Eye (tissue), 1 donor: Measurements from ENCODE around the gene GRM5.

Experiments
- DNase-seq: peaks from one replicate; pipeline ENCODE4 v3.0.0-alpha.2; 2015

The GRM5 gene

DNA sequence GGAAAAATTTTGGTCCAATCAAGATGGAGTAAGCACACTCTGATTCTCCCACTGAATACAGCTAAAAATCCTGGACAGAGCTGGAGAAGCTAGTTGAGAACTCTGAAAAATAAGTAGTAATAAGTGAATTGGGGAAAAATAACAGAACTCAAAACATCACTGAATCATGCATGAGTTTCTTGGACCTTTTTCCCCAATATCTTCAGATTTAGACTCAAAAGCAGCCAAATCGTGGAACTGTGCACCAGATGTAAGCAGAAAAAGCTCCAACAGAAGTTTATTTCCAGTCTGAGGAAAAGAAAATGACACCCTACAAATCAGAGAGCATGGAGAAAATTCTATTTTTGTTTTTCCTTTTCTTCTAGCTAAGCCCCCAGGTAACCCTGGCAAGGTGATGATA is 448.6 kb downstream of the GRM5 start:
- DNase-seq = no peak

DNA sequence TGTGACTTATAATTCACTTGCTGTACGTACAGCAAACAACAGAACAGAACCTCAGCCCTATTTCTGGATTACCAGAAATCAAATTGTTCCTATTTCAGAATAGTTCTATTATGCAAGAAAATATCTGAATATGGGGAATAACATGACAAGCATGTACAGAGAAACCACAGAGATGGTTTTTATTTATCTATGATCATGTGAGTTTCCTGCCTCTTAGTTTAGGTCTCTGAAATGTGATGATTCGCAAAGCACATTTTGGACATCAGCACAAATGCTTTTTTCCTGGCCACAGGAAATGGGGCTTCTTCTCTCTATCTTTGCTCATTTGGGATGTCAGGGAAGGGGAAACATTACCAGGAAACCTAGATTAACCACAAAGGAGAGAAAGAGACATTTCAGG is 461.5 kb downstream of the GRM5 start:
- no peak for DNase-seq

DNA sequence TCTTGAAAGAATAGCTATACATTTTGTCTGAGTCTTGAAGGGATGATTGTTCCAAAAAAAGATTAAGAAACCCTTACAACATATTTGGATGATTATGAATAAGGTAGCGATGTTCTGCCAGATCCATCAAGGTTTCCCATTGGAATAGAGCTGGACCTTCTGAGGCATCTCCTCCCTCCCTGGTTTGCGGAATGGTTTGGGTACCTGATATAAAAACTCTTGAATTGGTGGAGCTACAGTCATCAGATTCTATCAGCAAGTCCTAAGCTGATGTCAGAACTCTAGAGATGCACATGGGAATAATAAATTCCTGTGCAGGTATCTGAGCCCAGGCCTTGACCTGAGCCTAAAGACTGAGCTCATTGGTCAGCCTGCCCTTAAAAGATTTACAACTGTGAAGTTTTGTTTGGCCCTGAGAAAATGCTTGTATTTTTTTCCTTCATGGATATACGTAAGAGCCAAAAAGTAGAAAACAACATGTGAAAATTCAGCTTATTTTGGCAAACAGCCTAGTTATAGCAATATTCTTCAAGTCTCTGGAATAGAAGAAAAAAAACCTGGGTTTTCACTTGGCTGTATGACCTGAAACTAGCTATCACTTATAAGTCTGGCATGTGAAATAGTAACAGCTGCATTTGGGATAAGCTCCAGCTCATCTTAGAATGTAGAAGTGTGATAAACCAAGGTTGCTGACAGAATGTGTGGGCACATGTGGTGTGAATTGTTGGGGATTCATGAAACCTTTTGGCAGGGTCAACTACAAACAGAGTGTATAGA is 462.5 kb downstream of the GRM5 start:
- peak; percentile 48 for DNase-seq

DNA sequence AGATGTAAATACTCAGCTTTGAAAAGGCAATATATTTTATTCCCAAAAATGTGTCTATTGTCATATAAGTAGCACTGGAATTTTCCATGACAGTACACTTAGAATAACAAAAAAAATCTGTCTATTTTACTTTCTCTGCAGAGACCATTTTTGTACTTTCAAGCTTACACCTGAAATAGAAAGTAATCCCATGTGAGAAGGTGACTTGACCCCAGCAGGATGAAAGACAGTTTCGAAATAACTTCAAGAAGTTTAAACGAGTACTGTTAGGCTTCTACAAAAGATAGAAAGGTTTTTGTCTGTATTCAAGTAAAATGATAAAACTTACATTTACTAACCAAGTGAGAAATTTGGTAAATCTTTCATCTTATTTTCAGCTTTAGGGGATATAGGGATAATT is 468.4 kb downstream of the GRM5 start:
- no peak for DNase-seq

DNA sequence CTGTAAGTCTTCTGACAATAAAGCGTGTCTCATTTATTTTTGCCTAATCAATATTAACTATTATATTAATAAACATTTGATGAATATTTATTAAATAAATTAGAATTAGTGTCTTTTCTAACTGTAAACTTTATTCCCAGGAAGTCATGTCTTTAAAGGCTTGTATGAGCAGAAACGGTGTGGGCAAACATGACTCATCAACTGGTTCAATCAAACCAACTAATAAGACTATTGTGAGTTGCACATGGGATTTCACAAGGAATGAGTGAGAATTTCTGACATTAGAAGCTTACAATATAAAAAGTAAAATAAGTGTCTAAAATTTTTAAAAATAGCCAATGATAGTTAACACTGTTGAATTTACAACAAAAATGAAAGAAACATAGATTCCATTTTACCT is 469.0 kb downstream of the GRM5 start:
- DNase-seq = no peak

DNA sequence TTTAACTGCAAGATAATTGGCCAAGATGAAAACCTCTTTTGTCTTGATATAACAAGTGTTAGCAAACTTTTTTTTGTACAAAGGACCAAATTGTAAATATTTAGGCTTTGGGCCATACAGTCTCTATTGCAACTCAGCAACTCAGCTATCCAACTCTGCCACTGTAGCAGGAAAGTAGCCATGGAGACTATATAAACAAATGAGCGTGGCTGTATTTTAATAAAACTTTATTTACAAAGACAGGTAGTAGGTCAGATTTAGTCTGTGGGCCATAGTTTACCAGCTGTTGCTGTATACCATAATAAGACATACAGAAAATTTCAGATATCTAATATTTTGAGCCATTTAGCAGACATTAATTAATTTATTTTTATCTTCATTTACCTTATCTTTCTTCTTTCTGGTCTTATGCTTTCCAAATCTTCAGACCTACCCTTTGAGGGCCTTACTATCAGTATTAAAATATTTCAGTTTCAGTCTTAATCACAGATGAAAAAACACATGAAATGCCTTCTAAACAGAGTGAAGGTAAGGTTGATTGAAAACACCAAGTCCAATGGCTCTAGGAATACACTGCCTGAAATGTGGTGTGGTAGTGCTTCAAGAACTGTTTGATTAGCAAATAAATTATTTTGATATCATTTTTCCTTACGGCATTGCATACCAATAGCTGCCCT is 471.4 kb downstream of the GRM5 start:
- no peak for DNase-seq

DNA sequence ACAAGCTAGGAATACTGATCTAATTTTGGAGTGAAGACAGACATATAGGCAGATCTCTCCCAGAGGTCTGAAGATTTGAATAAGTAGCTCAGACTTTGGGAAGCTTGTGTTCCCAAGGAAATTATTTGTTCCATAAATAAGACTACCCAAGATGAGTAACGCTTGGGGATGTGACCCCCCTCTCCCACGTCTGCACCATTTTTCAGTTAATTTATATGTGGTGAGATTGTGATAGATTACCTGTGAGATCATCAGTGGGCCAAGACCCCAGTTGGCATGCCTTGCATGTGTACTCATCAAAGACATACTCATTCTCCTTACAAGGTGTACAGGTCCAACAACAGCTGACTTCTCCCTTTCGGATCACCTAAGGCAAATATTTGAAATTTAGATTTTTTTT is 475.4 kb downstream of the GRM5 start:
- no peak for DNase-seq

DNA sequence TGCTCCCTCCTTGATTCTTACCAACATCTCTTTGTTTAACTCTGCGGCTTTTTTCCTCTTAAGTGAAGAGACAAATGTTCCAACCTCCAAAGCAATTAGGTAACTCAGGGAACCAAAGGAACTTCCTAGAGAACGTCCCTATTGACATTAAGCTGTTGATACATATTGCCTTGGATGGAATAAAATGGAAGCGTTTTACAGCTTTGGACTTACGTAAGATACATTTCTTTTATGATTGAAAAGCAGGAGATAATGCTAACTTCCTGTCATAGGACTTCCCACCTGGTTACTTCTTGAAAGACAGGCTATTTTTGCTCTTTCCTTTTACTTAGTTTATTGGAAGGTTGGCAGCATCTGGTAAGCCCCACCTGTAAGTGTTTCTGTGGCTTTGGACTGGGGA is 482.5 kb downstream of the GRM5 start:
- no peak for DNase-seq

DNA sequence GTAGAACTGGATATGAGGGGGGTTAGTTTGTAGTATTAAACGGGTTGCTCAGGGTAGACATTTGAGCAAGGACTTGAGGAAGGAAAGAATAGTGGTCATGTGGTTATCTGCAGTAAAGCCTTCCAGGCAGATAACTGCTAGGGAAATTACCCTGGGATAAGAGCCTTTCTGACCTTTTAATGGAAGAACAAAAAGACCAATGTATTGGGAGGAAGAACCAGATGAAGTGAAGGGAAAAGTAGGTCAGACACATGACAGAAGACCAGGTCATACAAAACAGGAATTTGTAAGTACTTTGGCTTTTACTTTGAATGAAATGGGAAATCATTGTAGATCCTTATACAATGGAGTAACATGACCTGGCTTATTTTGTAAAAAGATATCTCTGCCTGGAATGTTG is 486.3 kb downstream of the GRM5 start:
- no peak for DNase-seq

DNA sequence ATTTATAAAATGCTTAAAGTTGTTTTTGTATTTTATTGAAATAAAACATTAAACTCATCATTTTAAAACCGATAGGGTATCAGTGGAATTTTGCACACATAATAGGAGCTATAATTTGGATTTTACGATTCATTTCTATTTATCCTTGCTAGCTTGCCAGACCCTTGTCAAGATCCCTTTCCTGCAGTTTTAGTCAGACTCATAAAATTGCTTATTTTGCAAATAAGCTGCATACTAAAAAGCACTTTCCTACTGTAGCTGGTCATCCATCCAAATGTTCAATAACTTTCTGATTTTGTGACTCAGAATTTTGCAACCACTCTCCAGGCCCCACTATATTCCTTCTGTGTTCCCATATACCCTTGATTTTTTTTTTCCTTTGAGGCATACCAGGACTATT is 489.0 kb downstream of the GRM5 start:
- no peak for DNase-seq

DNA sequence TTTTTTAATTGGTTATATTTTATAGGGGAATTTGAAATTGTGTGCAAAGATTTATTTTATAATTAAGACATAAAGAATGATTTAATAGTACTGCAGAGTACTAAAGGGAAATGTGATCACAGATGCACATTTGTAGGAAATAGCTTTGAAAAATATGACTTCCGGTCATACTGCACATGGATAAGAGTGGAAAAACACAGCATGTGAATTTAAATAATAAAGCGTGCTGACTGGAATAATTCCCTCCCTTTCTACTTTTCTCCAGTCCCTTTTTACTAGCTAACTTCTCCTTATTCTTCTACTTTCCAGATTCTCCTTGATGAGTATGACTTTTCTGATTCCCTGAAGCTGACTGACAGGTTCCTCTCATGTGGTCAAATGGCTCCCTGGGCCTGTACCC is 489.9 kb downstream of the GRM5 start:
- DNase-seq = no peak

DNA sequence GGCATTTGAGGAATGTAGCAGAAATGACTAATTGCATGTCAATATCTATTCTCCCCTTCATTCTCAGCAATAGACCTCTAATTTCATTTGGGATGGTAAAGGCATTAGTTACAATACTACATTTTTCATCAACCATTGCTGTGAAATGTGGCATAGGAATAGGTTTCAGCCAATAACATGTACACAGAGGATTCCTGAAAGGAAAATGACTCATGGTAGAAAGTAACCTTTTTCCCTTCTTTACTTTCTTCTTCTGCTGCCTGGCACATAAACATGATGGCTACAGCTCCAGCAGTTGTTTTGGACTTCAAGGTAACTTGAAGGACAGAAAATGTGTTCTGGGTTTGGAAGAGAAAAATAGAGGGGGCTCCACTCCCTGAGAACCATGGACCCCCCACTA is 496.4 kb downstream of the GRM5 start:
- no peak for DNase-seq

DNA sequence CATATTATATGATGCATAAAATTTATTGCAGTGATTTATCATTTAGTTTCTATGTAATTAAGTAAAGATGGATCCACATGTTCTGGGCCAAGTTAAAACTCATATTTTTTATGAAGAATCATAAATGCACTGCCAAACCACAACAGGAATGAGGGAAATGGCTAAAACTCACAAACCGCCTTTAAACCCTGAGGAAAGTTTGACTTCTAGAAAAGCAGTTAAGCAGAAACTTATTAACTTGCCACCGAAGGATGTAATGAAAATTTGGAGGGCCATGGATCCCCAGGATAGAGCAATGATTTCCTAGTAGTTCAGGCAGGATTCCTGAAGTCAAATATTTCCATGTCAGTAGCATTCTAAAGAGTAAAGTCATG is 510.0 kb downstream of the GRM5 start:
- DNase-seq = peak; percentile 33

DNA sequence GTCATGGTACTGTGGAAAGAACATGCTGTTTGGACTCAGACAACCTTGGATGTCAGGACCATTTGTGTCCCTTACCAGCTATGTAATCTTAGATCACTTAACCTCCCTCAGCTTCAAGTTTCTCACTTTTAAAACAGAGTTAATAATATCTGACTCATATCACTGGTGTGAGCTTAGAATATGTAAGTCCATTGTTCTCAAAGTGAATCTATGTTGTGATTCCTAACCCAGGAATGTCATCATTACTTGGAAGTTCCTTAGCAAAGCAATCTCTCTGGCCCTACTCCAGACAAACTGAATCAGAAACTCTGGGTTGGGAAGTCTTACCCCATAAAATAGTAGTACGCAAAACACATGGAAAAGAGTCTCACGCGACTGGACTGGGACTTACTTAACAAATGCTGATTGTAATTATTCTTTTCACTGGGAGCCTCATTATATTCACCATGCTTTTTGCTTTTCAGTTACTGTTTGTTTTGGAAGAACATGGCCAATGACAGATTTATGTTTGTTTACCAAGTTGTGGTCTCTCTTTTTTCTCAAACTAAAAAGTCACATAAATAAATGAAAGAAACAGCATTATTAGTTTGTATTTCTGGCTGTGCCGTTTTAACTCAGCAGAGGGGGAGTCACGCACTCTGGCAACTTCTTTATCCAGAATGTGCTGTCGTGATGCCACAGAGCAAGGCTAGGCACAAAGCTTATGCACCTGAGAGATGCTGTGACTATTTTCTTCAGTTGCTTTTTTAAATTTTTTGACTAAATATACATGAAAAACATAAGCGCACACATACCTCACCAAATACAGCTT is 510.6 kb downstream of the GRM5 start:
- peak; percentile 54 for DNase-seq

DNA sequence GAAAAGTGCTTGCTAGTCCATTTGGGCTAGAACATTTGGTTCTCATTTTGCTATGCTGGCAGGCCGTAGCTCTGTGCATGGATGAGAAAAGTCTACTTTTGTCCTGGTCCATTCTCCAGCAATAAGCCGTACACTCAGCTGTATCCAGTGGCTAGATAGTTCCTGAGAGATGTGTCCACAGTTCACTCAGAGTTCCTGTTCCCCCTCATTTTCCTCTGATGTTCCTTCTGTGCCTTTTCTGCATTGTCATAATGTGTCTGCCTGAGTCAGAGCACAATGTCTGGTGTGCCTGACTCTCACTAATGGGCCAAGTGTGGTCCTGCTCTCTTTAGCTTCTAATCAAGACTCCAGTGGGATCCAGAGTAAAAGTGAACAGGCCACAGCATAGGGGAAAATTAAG is 512.6 kb downstream of the GRM5 start:
- no peak for DNase-seq

DNA sequence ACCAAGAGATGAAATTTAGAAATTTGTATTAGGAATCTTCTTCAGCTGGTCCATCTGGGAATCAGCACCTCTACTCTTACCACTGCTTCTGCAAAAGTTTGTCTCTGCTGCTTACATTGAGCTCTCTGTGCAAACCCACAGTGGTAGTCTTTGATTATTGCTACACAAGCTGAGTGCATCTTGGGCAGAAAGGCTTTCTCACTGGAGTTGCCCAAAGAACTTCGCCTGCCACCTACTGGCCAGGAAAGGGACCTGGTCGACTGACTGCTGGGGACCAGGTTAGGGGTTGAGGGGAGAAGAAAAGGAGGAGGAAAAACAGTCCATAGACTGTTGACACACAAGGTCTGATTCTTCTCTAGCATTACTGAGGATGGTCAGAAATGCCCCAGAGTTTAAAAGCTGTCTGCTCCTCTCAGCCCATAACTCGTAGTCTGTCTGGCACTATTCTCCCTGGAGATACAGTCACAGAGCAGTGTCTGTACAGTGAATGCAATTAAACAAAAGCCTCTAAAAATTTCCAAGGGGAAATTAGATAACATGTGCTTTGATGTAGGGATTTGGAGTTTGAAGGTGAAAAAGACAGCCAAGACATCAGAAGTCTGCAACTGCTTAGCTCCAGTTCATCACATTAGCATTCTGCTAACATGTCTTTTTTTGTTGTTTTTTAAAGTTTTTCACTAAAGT is 513.3 kb downstream of the GRM5 start:
- DNase-seq = peak; percentile 35

DNA sequence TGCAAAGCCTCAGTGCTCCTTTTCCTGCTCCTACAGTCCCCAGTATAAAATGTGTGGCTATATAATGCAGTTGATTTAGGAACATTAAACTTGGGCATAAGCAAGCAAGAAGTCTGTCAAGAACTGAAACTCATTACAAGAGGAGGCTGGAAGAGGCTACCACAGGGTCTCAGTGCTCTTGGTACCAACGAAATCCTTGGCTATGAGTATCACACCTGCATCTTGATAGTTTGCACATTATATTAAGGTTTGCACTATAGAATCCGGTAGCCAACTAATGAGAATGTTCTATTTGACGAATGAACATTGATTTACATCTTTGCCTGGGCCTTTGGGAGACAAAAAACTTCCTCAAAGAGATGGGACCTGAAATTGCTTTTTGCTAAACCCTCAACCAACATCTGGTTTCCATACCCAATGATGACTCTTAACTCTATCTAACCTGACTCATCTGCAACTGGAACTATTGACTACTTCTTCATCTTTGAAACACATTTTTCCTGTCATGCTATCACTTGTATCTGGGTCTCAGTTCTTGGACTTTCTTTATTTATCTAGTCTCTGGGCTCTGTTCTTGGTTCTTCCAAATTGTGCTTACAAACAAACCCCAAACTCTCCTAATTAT is 521.0 kb downstream of the GRM5 start:
- no peak for DNase-seq

DNA sequence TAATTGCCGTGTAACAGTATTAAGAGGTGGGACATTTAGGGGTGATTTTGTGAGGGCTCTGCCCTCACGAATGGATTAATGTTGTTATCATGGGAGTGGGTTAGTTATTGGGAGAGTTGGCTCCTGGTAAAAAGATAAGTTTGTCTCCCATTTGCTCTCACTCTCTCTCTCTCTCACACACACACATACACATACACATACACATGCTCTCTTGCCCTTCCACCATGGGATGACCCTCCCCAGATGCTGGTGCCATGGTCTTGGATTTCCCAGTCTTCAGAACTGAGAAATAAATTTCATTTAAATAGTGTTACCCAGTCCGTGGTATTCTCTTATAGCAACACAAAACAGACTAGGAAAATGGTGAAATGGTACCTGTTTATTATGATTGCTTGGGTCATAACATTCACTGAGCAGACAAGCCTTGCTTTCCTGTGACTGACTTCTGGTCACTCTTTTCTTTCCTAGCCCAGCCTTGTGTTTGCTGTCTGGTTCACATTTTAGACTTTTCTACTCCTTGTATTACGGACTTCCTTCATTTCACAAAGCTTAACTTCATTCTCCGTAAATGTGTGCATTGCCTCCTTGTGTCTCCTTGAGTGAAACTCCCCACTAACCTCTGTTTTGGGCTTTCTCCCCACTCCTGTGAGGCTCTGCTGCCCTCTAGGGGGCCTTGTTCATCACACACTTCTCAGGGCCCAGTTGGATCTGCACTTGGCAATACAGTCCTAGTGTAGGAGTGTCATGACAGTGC is 521.7 kb downstream of the GRM5 start:
- DNase-seq = peak; percentile 95

DNA sequence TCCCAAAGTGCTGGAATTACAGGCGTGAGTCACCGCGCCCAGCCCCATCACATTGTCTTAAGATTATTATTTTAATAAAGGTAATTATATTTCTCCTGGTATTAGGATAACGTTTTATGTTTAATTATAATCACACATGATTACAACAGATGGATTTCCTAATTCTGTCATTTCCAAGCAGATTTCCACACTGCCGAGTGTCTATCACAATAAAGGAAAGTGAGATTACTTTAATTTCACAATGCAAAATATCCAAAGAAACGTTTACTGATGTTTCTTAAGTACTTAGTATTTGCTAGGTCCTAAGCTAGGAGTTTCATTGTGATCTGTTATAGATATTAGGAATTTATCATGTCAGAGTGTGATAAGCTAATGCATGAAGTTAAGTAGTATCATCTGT is 524.8 kb downstream of the GRM5 start:
- DNase-seq = no peak

DNA sequence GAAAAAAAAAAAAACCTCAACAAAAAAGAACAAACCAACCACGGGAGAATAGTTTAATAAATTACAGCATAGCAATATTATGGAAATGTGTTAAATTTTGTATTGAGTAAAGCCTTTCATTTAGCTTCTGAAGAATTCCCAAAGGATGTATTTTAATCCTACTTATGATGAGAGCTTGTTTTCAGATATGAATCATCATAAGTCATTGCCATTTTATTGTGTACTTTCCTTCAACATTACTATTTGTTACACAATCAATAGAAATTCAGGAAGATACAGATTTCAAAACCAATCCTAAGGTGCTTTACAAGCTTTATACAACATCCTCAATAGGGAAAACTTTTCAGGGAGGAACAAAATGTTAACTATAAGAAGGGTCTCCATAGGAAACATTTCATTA is 527.7 kb downstream of the GRM5 start:
- DNase-seq = no peak

DNA sequence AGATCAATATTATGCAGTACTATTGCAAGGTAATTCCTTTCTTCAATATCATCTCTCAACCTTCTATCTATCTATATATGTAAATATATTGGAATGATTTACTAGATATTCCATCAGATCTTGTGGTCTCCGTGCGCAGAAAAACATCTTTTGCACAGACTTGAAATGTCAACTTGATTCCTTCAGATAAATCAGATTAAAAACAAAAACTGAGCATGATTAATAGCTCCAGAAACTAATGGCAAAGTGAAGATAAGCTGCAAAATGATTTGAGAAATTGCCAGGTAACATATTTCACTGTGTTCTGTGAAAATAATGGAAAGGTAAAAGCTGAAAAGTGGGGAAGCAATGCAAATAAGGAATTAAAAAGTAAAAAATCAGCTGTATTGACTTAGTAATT is 528.2 kb downstream of the GRM5 start:
- DNase-seq = no peak

DNA sequence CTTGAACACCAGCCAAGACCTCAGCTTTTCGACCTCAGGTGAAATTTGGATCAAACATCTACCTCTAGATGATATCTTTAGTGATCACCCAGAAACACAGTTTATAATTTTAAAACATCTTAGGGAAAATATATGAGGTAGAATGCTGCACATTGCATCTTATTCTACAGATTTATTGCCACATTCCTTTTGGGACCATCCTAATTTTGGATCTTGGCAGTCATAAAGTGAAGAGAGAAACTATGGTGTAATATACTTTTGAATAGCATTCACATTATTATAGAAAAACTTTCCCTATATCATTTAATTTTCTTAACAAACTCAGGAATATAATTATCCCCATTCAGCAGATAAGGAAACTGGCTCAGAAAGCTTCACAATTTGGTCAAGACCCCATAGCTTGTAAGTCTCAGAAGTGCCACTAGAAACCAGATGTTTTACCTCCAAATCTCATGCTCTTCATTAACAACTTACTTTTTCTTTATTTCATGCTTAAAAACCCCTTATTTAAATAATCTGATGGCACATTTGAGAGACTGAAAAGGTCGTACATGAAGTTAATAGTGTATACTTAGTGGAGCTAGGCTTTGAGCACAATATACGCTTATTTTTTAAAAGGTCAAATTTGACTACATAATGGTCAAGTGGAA is 529.0 kb downstream of the GRM5 start:
- DNase-seq = no peak
